Neural cell (in vitro differentiated cells): ENCODE measurements around the gene ZNF326. TPM values are rescaled to one million over a fixed set of nuclear protein-coding genes. Genes with fewer than 3 reads are reported as not detected.
A peak's percentile ranks its signal among the peaks of the same experiment; 100 is the strongest.
"Not testable (repeated sequence)": the region's sequence is repeated elsewhere in the genome, so short reads cannot be mapped to it uniquely, and the experiment has no call there.

ENCODE experiments used
- H2AFZ ChIP-seq: fragments of 200-600, 300-800 bp; sonication (generic), shearing (Covaris generic); 2 replicates; pipeline ENCODE4 v1.6.0; 2014; ENCODE audit warnings: low read depth, mild to moderate bottlenecking, antibody characterized with exemption, low read length, moderate library complexity
- H3F3A ChIP-seq: fragments of 200-600 bp; shearing (Covaris generic); 2 replicates; pipeline ENCODE4 v1.6.1; 2016; ENCODE audit warnings: mild to moderate bottlenecking, moderate library complexity, mixed read lengths, antibody characterized with exemption, low read length; ENCODE audit not compliant: insufficient read depth, poor library complexity, severe bottlenecking
- H3K27ac ChIP-seq: fragments of 200-600, 300-800 bp; sonication (generic), shearing (Covaris generic); 2 replicates; pipeline ENCODE4 v1.5.1; 2014; ENCODE audit warnings: mild to moderate bottlenecking, low read length, moderate library complexity
- H3K27me3 ChIP-seq: fragments of 300-800, 200-600 bp; sonication (generic), shearing (Covaris generic); 2 replicates; pipeline ENCODE4 v1.6.0; 2014; ENCODE audit warnings: mild to moderate bottlenecking, low read depth, low read length, moderate library complexity; ENCODE audit not compliant: insufficient read depth
- H3K36me3 ChIP-seq: fragments of 300-800, 200-600 bp; sonication (generic), shearing (Covaris generic); 2 replicates; pipeline ENCODE4 v1.5.1; 2014; ENCODE audit warnings: mild to moderate bottlenecking, antibody characterized with exemption, low read length, moderate library complexity; ENCODE audit not compliant: insufficient read depth
- H3K4me2 ChIP-seq: fragments of 300-800, 200-600 bp; sonication (generic), shearing (Covaris generic); 2 replicates; pipeline ENCODE4 v1.6.0; 2014; ENCODE audit warnings: mild to moderate bottlenecking, low read length
- H3K4me3 ChIP-seq: fragments of 300-800, 200-600 bp; sonication (generic), shearing (Covaris generic); 2 replicates; pipeline ENCODE4 v1.5.1; 2014; ENCODE audit warnings: mild to moderate bottlenecking, low read length, moderate library complexity
- H3K79me2 ChIP-seq: fragments of 200-600 bp; shearing (Covaris generic); replicated peaks from 2 replicates; pipeline ENCODE4 v1.6.0; 2014; ENCODE audit warnings: mild to moderate bottlenecking, low read length, moderate library complexity; ENCODE audit not compliant: insufficient read depth
- H3K9ac ChIP-seq: fragments of 300-800, 200-600 bp; sonication (generic), shearing (Covaris generic); 2 replicates; pipeline ENCODE4 v1.6.1; 2016; ENCODE audit warnings: mild to moderate bottlenecking, low read length, mixed read lengths
- H3K9me2 ChIP-seq: fragments of 200-600 bp; shearing (Covaris generic); 2 replicates; pipeline ENCODE4 v1.6.1; 2016; ENCODE audit warnings: mild to moderate bottlenecking, low read length, mixed read lengths; ENCODE audit not compliant: insufficient read depth
- H3K9me3 ChIP-seq: fragments of 200-600, 300-800 bp; sonication (generic), shearing (Covaris generic); 2 replicates; pipeline ENCODE4 v1.6.1; 2016; ENCODE audit warnings: mild to moderate bottlenecking, mixed run types, low read length, moderate library complexity, mixed read lengths
- H4K20me1 ChIP-seq: fragments of 200-600 bp; shearing (Covaris generic); 2 replicates; pipeline ENCODE4 v1.6.1; 2016; ENCODE audit warnings: mild to moderate bottlenecking, mixed run types; ENCODE audit not compliant: insufficient read depth
- EP300 ChIP-seq: fragments of 450-650 bp; conservative IDR thresholded peaks from 2 replicates; pipeline ENCODE4 v1.6.1; 2014; ENCODE audit warnings: antibody characterized with exemption, mild to moderate bottlenecking, moderate library complexity; ENCODE audit not compliant: poor library complexity, severe bottlenecking
- EZH2 ChIP-seq: fragments of 200-600, 300-800 bp; shearing (Covaris generic), sonication (generic); IDR thresholded peaks from 2 replicates; pipeline ENCODE4 v1.6.1; 2014; ENCODE audit warnings: antibody characterized with exemption, low read length, borderline replicate concordance, mild to moderate bottlenecking; ENCODE audit not compliant: insufficient read depth, poor library complexity, severe bottlenecking
- MXI1 ChIP-seq: fragments of 450-650 bp; conservative IDR thresholded peaks from 2 replicates; pipeline ENCODE4 v1.6.1; 2014; ENCODE audit warnings: antibody characterized with exemption, mild to moderate bottlenecking; ENCODE audit not compliant: poor library complexity, severe bottlenecking
- POLR2AphosphoS5 ChIP-seq: IDR thresholded peaks from 2 replicates; pipeline ENCODE4 v1.6.1; 2012
- RAD21 ChIP-seq: fragments of 450-650 bp; conservative IDR thresholded peaks from 2 replicates; pipeline ENCODE4 v1.6.1; 2014; ENCODE audit warnings: antibody characterized with exemption, mild to moderate bottlenecking, moderate library complexity
- SMC3 ChIP-seq: fragments of 450-650 bp; conservative IDR thresholded peaks from 2 replicates; pipeline ENCODE4 v1.6.1; 2014; ENCODE audit warnings: antibody characterized with exemption, mild to moderate bottlenecking, moderate library complexity; ENCODE audit not compliant: poor library complexity
- TAF1 ChIP-seq: IDR thresholded peaks from 2 replicates; pipeline ENCODE4 v1.6.1; 2012; ENCODE audit warnings: low read depth
- polyA plus RNA-seq: library from polyadenylated mRNA; depleted of rRNA; stranded (reverse); fragments of >200 nt; gene quantifications from 2 replicates; pipeline ENCODE4 v1.2.3, GENCODE V29; 2014
- TF ChIP-seq, protein P1 (sequence below): fragments of 450-650 bp; IDR thresholded peaks from 2 replicates; pipeline ENCODE4 v1.5.1; 2014; ENCODE audit warnings: antibody characterized with exemption, mild to moderate bottlenecking, moderate library complexity; ENCODE audit not compliant: poor library complexity, severe bottlenecking
- TF ChIP-seq, protein P2 (sequence below): IDR thresholded peaks from 2 replicates; pipeline ENCODE4 v1.6.1; 2012; ENCODE audit warnings: borderline replicate concordance

ZNF326 gene
- polyA plus RNA-seq, 1 donor from 2014 or later: 65.0 TPM

DNA sequence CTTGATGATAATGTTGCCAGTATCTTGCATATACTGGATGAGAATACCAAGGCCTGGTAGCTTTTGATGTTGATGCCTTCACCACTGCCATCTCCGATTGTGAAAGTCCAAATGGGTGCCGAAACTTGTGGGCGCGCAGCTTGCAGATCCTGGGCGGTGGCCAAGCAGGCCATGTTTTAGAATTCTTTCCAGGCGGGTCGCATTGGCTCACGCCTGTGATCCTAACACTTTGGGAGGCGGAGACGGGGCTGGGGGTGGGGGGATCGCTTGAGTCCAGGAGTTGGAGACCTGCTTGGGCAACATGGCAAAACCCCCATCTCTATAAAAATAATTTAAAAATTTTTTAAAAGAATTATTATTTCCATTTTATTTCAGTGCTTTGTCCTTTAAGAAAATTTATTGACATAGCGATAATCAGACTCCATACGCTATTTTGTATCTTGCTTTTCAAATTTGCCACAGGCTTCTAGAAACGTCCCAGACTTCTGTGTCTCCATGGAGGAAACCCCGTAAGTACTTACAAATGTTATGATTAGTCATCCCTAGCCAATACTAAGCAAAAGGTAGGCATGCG lies 592 bp upstream of the ZNF326 start:
- H3K9ac ChIP-seq: peak overlapping the region; percentile 93
- no peaks in the 10 kb centered on the region for H3F3A ChIP-seq
- no peaks in the 10 kb centered on the region for H3K9me3 ChIP-seq
- peak overlapping the region; percentile 79 for H3K4me3 ChIP-seq
- no peaks in the 10 kb centered on the region for H3K9me2 ChIP-seq
- no peaks in the 10 kb centered on the region for H4K20me1 ChIP-seq
- no peak overlapping the region for H2AFZ ChIP-seq
- H3K4me2 ChIP-seq: no peak overlapping the region
- peaks cover 41% of the 10 kb centered on the region for H3K79me2 ChIP-seq
- no peak for TF ChIP-seq POLR2AphosphoS5
- no peak for TF ChIP-seq EZH2
- H3K27ac ChIP-seq: peak overlapping the region; percentile 89
- H3K36me3 ChIP-seq: peaks cover 7% of the 10 kb centered on the region
- no peaks in the 10 kb centered on the region for H3K27me3 ChIP-seq

DNA sequence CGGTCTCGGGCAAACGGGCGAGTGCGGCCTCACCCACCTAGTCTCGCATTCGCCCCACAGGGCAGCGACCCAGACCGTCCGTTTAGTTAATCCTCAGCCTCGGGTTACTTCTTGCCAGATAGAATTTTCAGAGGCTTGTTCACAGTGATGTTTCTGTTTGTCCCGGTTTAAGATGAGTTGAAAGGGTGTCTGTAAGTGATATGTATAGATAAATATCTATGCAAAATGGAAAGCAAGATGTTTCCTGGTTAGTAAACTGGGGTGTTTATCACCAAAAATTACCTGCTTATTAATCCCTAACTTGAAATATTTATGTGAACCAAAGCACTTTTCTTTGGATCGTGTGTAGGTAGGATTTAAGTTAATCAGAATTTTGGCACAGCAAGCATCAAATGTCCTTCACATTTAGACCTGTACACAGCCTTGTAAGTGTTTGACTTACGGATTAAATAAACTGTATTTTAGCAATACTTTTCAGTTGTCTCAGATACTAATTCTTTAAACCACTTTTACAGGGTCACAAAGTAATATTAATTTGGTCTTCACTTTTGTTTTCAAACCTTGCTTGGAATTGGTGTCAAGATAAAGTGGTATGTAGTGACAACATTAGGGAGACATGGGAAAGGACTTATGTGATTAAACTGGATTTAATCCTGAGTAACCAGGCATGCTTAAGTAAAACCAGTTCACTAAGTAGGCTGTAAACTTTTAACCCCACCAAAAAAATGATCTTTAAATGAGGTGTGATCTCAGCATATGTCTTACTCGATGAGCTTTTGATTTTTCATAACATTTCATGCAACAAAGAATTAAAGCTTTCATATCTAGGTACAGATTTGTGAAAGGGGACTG lies 914 bp downstream of the ZNF326 start:
- H3K27me3 ChIP-seq: no peaks in the 10 kb centered on the region
- peaks cover 4% of the 10 kb centered on the region for H4K20me1 ChIP-seq
- H3K9ac ChIP-seq: peak overlapping the region; percentile 93
- H3K9me2 ChIP-seq: no peaks in the 10 kb centered on the region
- TF ChIP-seq EZH2 (no peak), EP300 (no peak)
- H3K4me3 ChIP-seq: peak overlapping the region; percentile 79
- H3F3A ChIP-seq: no peaks in the 10 kb centered on the region
- H3K79me2 ChIP-seq: peaks cover 56% of the 10 kb centered on the region
- peak overlapping the region; percentile 58 for H2AFZ ChIP-seq
- H3K27ac ChIP-seq: peak overlapping the region; percentile 89
- peak overlapping the region; percentile 87 for H3K4me2 ChIP-seq
- no peaks in the 10 kb centered on the region for H3K9me3 ChIP-seq
- peaks cover 7% of the 10 kb centered on the region for H3K36me3 ChIP-seq

DNA sequence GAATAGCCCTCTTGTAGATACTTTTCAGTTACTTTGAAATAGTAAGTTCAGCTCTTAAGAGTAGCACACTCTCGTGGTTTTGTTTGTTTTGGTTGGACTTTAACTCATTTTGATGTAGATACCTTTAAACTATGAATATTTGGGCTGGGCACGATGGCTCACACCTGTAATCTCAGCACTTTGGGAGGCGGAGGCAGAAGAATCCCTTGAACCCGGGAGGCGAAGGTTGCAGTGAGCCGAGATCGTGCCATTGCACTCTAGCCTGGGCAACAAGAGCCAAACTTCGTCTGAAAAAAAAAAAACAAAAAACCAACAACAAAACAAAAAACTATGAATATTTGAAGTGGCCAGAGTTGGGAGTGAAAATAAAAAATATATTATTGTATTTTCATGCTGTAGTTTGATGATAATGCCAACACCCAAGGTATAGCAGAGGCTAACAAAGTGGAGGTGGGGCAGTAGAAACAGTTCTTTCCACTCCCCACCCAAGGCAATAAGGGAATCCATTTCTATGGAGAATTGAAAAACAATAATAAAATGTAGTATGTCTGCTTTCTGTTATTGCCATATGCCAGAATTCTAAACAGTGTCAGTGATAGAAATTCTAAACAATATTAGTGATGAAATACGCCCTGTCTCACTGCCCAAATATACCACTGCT lies 1.7 kb downstream of the ZNF326 start:
- Histone ChIP-seq H3K27me3 (no peaks in the 10 kb centered on the region), H3K4me2 (peak overlapping the region; percentile 87), H4K20me1 (peaks cover 4% of the 10 kb centered on the region), H3K9ac (peak overlapping the region; percentile 93), H3K9me2 (no peaks in the 10 kb centered on the region), H3F3A (no peaks in the 10 kb centered on the region), H3K27ac (no peak overlapping the region), H3K9me3 (no peaks in the 10 kb centered on the region), H3K79me2 (peaks cover 64% of the 10 kb centered on the region), H2AFZ (no peak overlapping the region), H3K4me3 (peak overlapping the region; percentile 79), H3K36me3 (peaks cover 7% of the 10 kb centered on the region)
- TF ChIP-seq SMC3: no peak
- no peak for TF ChIP-seq MXI1
- TF ChIP-seq, protein P1, sequence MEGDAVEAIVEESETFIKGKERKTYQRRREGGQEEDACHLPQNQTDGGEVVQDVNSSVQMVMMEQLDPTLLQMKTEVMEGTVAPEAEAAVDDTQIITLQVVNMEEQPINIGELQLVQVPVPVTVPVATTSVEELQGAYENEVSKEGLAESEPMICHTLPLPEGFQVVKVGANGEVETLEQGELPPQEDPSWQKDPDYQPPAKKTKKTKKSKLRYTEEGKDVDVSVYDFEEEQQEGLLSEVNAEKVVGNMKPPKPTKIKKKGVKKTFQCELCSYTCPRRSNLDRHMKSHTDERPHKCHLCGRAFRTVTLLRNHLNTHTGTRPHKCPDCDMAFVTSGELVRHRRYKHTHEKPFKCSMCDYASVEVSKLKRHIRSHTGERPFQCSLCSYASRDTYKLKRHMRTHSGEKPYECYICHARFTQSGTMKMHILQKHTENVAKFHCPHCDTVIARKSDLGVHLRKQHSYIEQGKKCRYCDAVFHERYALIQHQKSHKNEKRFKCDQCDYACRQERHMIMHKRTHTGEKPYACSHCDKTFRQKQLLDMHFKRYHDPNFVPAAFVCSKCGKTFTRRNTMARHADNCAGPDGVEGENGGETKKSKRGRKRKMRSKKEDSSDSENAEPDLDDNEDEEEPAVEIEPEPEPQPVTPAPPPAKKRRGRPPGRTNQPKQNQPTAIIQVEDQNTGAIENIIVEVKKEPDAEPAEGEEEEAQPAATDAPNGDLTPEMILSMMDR: no peak
- TF ChIP-seq TAF1: no peak
- TF ChIP-seq EP300: no peak
- TF ChIP-seq EZH2: no peak
- TF ChIP-seq RAD21: no peak
- TF ChIP-seq POLR2AphosphoS5: no peak
- TF ChIP-seq, protein P2, sequence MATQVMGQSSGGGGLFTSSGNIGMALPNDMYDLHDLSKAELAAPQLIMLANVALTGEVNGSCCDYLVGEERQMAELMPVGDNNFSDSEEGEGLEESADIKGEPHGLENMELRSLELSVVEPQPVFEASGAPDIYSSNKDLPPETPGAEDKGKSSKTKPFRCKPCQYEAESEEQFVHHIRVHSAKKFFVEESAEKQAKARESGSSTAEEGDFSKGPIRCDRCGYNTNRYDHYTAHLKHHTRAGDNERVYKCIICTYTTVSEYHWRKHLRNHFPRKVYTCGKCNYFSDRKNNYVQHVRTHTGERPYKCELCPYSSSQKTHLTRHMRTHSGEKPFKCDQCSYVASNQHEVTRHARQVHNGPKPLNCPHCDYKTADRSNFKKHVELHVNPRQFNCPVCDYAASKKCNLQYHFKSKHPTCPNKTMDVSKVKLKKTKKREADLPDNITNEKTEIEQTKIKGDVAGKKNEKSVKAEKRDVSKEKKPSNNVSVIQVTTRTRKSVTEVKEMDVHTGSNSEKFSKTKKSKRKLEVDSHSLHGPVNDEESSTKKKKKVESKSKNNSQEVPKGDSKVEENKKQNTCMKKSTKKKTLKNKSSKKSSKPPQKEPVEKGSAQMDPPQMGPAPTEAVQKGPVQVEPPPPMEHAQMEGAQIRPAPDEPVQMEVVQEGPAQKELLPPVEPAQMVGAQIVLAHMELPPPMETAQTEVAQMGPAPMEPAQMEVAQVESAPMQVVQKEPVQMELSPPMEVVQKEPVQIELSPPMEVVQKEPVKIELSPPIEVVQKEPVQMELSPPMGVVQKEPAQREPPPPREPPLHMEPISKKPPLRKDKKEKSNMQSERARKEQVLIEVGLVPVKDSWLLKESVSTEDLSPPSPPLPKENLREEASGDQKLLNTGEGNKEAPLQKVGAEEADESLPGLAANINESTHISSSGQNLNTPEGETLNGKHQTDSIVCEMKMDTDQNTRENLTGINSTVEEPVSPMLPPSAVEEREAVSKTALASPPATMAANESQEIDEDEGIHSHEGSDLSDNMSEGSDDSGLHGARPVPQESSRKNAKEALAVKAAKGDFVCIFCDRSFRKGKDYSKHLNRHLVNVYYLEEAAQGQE: no peak

DNA sequence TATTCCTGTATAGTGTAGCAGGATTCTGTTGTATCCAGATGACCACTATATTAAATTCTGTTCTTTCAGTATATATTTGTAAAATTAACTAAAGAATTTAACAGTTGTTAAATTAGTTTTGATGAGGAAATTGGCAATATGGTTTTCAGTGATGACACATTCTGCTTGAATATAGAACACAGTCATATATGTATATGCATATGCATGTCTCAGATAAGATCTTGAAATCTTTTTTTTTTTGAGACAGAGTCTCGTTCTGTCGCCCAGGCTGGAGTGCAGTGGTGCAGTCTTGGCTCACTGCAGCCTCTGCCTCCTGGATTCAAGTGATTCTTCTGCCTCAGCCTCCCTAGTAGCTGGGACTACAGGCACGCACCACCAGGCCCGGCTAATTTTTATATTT lies 2.2 kb downstream of the ZNF326 start:
- H3K36me3 ChIP-seq, H3K9ac ChIP-seq, H3K9me3 ChIP-seq, H3K27ac ChIP-seq, H3F3A ChIP-seq, H3K9me2 ChIP-seq, H4K20me1 ChIP-seq, H2AFZ ChIP-seq, H3K27me3 ChIP-seq: not testable (repeated sequence)
- H3K4me2 ChIP-seq: peak overlapping the region; percentile 87
- peaks cover 70% of the 10 kb centered on the region for H3K79me2 ChIP-seq
- H3K4me3 ChIP-seq: peak overlapping the region; percentile 79
